GM03348 (cell line): ENCODE measurements around the gene JAK3.

ENCODE experiments used
- DNase-seq: peaks from one replicate; pipeline ENCODE4 v3.0.0; 2012; ENCODE audit warnings: low spot score

The JAK3 gene

DNA sequence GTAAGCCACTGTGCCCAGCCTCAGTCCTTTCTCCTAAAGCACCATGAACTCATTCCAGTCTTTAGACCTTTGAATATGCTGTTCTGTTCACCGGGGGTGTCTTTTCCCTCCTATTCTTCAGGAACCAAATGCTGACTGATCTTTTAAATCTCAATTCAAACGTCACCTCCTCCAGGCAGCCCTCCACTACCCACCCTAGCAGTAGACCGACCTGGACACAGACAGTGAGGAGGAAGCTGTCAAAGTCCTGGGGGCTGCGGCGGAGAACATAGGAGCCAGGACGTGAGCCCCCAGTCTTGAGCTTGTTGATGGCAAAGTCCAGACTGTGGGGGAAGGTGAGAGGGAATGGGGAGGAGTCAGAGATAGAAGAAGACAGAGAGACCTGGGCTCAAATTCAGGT, 7.8 kb downstream of the JAK3 start:
- no peak for DNase-seq

- no peak for DNase-seq
These were observed 9.8 kb downstream of the JAK3 start for GRCh38 chr19:17837972-17838371.

DNA sequence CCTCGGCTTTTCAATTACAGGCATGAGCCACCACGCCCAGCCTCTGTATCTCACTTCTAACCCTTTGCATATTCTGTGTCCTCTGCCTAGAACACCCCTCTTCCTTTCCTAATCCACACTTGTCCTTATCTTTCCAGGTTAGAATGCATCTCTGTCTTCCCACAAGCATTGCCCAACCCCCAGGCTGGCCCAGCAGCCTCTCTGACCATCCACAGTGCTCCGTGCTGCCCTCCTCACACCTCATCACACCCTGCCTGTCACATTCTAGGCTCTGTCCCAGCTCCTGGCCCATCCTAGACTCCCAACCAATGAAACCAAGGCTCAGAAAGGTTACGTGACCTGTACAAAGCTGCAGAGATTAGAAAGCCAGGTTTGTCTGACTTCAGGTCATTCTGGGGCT, 11.3 kb downstream of the JAK3 start:
- no peak for DNase-seq

DNA sequence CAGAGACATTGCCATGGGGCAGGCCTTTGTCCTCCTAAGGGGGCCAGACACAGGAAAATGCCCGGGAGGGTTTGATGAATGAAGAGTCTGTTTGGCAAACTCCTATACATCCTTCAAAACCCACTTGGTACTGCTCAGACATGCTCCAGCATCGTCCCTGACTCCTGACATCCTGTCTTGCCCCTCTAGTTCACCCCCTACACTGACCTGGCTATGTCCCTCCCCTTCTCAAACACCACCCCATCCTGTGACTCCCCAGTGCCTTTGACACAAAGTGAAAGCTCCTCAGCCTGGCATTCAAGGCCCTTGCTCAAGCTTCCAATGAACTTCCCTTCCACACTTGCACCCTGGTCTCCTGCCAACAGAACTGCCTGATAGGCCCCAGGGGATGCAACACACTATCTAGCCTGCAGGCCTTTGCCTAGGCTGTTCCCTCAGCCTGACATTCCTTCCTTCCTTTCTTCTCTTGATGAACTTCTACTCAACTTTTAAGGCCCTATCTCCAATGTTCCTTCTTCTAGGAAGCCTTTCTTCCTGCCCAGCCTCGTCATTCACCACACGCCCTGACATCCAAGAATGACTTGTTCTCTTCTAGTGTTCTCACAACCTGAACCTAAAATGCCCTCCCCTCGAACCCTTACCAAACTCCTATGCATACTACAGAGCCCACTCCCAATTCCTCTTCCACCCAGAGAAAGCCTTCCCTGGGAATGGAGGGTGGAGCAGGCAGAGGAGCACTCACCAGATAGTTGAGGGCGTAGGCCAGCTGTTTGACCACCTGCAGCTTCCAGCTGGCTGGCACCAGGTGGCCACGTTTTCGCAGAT, 12.4 kb downstream of the JAK3 start:
- DNase-seq: no peak

DNA sequence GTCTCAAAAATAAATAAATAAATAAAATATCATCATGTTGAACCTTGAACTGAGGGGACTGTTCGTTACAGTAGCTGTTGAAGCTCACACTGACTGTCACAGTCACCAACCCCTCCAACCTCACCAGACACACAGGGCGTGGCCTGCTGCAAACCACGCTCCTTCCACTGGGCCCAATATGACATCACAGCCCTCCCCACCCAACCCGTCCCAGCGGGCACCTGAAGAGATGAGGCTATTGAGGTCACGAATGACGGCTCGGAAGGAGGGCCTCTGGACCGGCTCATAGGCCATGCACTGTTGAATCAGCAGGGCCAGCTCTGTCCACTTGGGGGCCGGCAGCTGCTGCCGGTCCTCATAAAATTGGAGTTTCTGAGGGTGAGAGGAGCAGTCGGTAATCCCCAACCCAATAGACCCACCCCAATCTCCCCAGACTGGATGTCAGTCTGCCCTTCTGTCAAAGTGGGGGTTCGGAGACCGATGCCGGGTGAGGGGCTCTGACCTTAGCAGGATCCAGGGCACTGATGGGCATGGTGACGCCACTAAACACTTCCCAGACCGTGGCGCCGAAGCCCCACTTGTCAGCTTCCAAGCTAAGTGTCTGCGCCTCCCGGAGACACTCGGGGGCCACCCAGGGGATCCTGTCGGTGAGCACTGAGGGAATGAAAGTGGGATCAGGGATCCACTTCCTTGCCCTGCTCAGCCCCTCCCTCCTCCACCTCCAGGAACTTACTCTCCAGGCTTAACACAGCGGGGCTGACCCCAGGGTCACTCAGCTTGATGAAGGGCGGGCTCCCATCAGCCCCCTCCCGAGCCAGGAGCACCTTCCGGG, 13.2 kb downstream of the JAK3 start:
- no peak for DNase-seq

GRCh38 chr19:17832443-17833208, 15.2 kb downstream of the JAK3 start:
- no peak for DNase-seq

GRCh38 chr19:17831419-17831888, 16.3 kb downstream of the JAK3 start:
- DNase-seq: no peak

DNA sequence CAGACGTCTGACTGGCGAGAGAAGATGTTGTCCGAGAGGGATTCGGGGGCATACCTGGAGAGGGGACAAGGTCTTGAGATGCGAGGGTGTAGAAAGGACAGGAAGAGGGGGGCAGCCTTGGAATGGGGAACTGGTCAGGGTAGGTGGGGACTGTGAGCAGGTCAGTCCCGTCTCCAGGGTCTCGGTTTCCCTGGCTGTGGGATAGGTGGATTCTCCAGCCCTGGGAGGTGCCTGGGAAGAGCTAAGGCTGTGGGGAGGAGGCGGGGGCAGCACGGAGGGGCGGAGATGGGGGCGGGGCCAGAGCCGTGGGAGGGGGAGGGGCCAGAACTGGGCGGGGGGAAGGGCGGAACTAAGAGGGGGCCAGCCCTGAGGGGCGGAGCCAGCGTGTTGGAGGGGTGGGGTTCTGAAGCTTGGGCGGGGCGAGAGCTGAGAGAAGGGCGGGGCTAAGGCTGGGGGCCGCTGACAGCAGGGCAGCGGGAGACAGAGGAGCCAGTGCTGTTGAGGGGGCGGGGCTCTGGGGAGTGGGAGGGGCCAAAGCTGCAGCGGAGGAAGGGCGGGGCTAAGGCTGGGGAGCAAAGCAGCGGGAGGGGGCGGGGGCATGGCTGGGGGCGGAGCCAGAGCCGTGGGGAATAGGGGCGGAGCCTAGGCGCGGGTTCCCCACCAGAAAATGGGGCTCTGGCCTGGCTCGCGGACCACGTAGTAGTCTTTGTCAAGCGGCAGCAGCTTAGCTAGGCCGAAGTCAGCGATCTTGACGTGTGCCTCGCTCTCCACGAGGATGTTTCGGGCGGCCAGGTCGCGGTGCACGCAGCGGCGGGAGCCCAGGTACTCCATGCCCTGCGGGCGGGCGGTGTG, 17.0 kb downstream of the JAK3 start:
- DNase-seq: peak; percentile 86

GRCh38 chr19:17829855-17830566, 17.8 kb downstream of the JAK3 start:
- DNase-seq: peak; percentile 64

DNA sequence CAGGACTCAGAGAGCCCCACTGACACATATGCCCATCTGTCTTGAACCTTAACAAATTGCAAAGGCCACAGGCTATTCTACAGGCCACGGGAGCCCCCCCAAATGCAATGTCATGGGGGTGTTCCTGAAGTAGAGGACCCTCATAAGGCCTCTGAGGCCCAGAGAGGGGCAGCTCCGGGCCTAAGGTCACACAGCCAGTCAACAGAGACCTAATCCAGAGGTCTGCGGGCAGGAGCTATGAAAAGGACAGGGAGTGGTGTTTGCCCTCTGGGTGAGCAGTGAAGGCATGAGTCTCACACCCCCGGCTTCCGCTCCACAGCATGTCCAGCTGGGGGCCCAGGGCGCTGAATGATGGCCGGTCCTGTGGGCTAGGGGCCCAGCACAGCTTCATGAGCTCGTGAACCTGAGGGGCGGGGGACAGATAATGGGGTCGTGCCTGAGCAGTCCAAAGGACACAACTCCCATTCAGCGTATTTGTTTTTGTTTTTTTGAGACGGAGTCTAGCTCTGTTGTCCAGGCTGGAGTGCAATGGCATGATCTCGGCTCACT, 21.2 kb downstream of the JAK3 start:
- no peak for DNase-seq

DNA sequence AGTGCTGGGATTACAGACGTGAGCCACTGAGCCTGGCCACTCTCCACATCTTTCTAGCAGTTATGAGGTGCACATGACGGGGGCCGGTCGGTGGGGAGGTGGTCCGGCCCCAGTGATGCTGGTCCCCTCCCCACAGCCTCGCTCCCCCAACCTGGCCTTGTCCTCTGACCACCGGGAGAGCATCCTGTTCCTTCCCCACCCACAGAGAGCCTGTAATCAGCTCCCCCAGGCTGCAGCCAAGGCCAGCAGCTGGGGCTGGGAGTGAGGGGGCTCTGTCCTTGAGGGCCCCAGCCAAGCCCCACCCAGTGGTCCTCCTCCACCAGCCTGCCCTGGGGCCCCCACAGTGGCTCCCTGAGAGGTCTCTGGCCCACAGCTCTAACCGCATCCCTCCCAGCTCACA, 23.4 kb downstream of the JAK3 start:
- DNase-seq: no peak

GRCh38 chr19:17821190-17821589, 26.6 kb downstream of the JAK3 start, which contains the start of gene INSL3:
INSL3 (minus strand) TSS chr19:17821519; CDS start chr19:17821506, 13 bp downstream.
- no peak for DNase-seq

DNA sequence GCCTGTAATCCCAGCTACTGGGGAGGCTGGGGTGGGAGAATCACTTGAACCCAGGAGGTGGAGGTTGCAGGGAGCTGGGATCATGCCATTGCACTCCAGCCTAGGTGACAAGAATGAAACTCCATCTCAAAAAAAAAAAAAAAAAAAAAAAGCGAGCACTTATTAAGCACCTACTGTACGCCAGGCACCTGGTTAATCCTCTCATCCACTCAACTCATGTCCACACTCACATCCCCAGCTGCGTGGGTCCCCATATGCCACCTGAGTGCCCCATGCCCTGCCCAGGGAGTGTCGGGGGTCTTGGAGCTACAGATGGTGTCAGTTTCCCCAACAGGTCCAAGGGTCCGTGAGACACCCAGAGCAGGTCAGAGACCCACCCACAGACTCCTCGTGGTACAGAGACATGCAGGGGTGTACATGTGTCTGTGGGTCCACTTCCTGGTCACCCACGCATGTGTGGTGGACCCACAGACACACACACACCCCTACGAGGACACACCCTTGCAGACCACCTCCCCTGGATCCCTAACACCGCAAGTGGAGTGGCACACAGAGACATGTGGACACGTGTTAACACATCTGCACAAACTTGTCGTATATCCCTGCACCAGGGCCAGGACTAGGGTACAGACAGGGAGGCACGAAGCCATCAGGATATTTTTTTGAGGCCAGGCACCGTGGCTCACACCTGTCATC, 30.0 kb downstream of the JAK3 start:
- DNase-seq: no peak

DNA sequence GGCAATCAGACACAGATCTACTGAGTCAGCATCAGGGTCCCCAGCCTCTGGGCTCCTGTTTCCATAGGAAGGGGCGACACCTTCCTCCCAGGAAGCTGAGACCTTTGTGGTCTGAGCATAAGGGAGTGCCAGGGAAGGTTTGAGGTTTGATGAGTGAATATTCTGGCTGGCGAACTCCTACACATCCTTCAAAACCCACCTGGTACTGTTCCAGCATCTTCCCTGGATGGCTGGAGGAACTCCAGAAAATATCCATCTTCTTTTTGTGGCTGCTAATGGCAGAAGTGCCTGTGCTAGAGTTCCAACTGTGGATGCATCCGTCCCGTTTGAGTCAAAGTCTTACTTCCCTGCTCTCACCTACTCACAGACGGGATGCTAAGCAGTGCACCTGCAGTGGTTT, 35.7 kb downstream of the JAK3 start:
- no peak for DNase-seq

- DNase-seq: no peak
These were observed 36.1 kb downstream of the JAK3 start for GRCh38 chr19:17811681-17812080.

DNA sequence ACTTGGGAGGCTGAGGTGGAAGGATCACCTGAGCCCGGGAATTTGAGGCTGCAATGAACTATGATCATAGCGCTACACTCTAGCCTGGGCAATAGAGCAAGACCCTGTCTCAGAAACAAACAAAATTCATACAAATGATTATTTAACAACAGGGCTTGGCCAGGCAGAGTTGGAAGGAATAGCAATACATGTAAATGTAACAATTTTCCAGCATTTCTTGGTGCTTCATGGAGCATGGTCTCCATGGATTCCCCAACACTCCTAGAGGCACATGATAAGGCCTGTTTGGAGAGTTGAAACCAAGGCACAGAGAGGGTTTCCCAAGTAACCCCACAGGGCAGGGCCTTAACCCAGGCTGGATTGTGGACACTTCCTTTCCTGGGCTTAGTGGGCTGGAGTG, 36.7 kb downstream of the JAK3 start:
- no peak for DNase-seq

DNA sequence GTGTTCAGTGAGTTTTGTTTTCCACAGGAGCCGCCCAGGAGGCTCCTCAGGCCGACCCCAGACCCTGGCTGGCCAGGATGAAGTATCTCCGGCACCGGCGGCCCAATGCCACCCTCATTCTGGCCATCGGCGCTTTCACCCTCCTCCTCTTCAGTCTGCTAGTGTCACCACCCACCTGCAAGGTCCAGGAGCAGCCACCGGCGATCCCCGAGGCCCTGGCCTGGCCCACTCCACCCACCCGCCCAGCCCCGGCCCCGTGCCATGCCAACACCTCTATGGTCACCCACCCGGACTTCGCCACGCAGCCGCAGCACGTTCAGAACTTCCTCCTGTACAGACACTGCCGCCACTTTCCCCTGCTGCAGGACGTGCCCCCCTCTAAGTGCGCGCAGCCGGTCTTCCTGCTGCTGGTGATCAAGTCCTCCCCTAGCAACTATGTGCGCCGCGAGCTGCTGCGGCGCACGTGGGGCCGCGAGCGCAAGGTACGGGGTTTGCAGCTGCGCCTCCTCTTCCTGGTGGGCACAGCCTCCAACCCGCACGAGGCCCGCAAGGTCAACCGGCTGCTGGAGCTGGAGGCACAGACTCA, 40.0 kb downstream of the JAK3 start:
- DNase-seq: no peak

DNA sequence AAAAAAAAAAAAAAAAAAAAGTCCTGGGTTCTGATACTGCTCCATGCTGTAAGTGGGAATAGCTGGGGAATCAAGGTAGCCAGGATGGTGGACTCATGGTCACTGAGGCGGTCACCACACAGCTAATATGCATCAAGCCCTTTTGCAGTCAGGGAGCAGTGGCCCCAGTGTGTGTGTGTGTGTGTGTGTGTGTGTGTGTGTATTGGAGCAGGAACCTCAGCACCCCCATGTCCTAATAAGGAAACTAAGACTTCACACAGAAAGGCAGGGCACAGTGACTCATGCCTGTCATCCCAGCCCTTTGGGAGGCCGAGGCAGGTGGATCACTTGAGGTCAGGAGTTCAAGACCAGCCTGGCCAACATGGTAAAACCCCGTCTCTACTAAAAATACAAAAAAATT, 40.8 kb downstream of the JAK3 start:
- no peak for DNase-seq

GRCh38 chr19:17805427-17805826, 42.4 kb downstream of the JAK3 start:
- DNase-seq: no peak
